PC-3 (cell line): ENCODE results near the gene PLXND1. TPM values are rescaled to one million over a fixed set of nuclear protein-coding genes. Genes with fewer than 3 reads are reported as not detected.

Experiments used
- ATAC-seq: fragments of 200-7000 bp; cut with Tn5 transposase; 2 replicates; pipeline ENCODE4 v1.9.1; 2020; ENCODE audit warnings: mild to moderate bottlenecking, moderate library complexity
- BruUV-seq: library from RNA; stranded (reverse); fragments of 400-500 nt; replicated peaks from 2 replicates; lab custom pipeline; 2021; lab: Mats Ljungman, UMichigan
- CTCF ChIA-PET: fragments of 300-600 bp; sonication (Branson Sonifier 250); formaldehyde crosslinking; loops from one replicate; lab custom pipeline; 2022; ENCODE audit warnings: antibody characterized with exemption; lab: Charles Lee
- POLR2A ChIA-PET: fragments of 300-600 bp; sonication (Branson Sonifier 250); formaldehyde crosslinking; loops from one replicate; lab custom pipeline; 2022; ENCODE audit warnings: antibody characterized with exemption; ENCODE audit not compliant: unreplicated experiment; lab: Charles Lee
- DNase-seq: peaks from one replicate; pipeline ENCODE4 v3.0.0-alpha.2; 2015
- H2AFZ ChIP-seq: fragments of 300-600 bp; sonication (generic); 2 replicates; pipeline ENCODE4 v1.6.0; 2016; ENCODE audit warnings: antibody characterized with exemption, low read length
- H3F3A ChIP-seq: fragments of 300-600 bp; sonication (generic); one replicate; pipeline ENCODE4 v1.6.0; 2017; ENCODE audit warnings: antibody characterized with exemption, low read length, control low read depth, mild to moderate bottlenecking; ENCODE audit not compliant: unreplicated experiment
- H3K27ac ChIP-seq: fragments of 300-600 bp; sonication (generic); 2 replicates; pipeline ENCODE4 v1.5.1; 2016; ENCODE audit warnings: mild to moderate bottlenecking, low read length
- H3K27me3 ChIP-seq: fragments of 300-600 bp; sonication (generic); 2 replicates; pipeline ENCODE4 v1.6.1; 2016; ENCODE audit warnings: low read length, mixed read lengths
- H3K36me3 ChIP-seq: fragments of 300-600 bp; sonication (generic); 2 replicates; pipeline ENCODE4 v1.6.1; 2016; ENCODE audit warnings: low read depth, mixed run types, low read length, mixed read lengths
- H3K4me1 ChIP-seq: fragments of 300-600 bp; sonication (generic); 2 replicates; pipeline ENCODE4 v1.5.1; 2016; ENCODE audit warnings: low read length; ENCODE audit not compliant: insufficient read depth
- H3K4me2 ChIP-seq: fragments of 300-600 bp; sonication (generic); 2 replicates; pipeline ENCODE4 v1.6.0; 2016; ENCODE audit warnings: low read length
- H3K4me3 ChIP-seq: fragments of 300-600 bp; sonication (generic); 2 replicates; pipeline ENCODE4 v1.5.1; 2016; ENCODE audit warnings: mild to moderate bottlenecking, low read length, mixed read lengths
- H3K79me2 ChIP-seq: fragments of 300-600 bp; sonication (generic); 2 replicates; pipeline ENCODE4 v1.6.1; 2017; ENCODE audit warnings: low read length, mixed read lengths
- H3K9ac ChIP-seq: fragments of 300-600 bp; sonication (generic); 2 replicates; pipeline ENCODE4 v1.6.0; 2016; ENCODE audit warnings: mild to moderate bottlenecking, low read length
- H3K9me2 ChIP-seq: fragments of 300-600 bp; sonication (generic); replicated peaks from 2 replicates; pipeline ENCODE4 v1.6.1; 2016; ENCODE audit warnings: mixed run types, low read length, mixed read lengths
- H3K9me3 ChIP-seq: fragments of 300-600 bp; sonication (generic); 2 replicates; pipeline ENCODE4 v1.6.1; 2016; ENCODE audit warnings: low read length, mixed read lengths
- H4K20me1 ChIP-seq: fragments of 300-600 bp; sonication (generic); 2 replicates; pipeline ENCODE4 v1.6.1; 2016; ENCODE audit warnings: low read length, mixed read lengths
- CTCF ChIP-seq: fragments of 300-600 bp; sonication (generic); conservative IDR thresholded peaks from 2 replicates; pipeline ENCODE4 v1.5.1; 2017; ENCODE audit warnings: antibody characterized with exemption, low read depth, mild to moderate bottlenecking, low read length
- EZH2 ChIP-seq: fragments of 300-600 bp; sonication (generic); IDR thresholded peaks from one replicate; pipeline ENCODE4 v1.6.1; 2017; ENCODE audit warnings: antibody characterized with exemption, mild to moderate bottlenecking, low read length; ENCODE audit not compliant: unreplicated experiment
- EZH2phosphoT487 ChIP-seq: fragments of 300-600 bp; sonication (generic); IDR thresholded peaks from 2 replicates; pipeline ENCODE4 v1.6.1; 2018; ENCODE audit warnings: mild to moderate bottlenecking, antibody characterized with exemption, low read length, borderline replicate concordance
- intact Hi-C: fragments of 100-400 bp; cut with micrococcal nuclease; formaldehyde crosslinking; loops from 2 replicates; pipeline ENCODE4 v1.9.0; 2023
- total RNA-seq: library from RNA; depleted of rRNA; stranded (reverse); fragments of >200 nt; gene quantifications from 2 replicates; pipeline ENCODE4 v1.2.3, GENCODE V29; 2014

Gene PLXND1
- total RNA-seq, 1 experiment from 2014 or later: 19.2 TPM

GRCh38 chr3:129533406-129533805 lies 73.1 kb downstream of the PLXND1 start:
- no peaks in the 10 kb centered on the region for H3K9me3 ChIP-seq
- ChIA-PET CTCF (no interaction called here), POLR2A (no interaction called here)
- H3K9me2 ChIP-seq: no peaks in the 10 kb centered on the region
- no peaks in the 10 kb centered on the region for H3F3A ChIP-seq
- intact Hi-C loops: no loop called here
- no peak overlapping the region for H2AFZ ChIP-seq
- H4K20me1 ChIP-seq: no peaks in the 10 kb centered on the region
- TF ChIP-seq CTCF (no peak), EZH2phosphoT487 (no peak), EZH2 (no peak)
- no peaks in the 10 kb centered on the region for H3K79me2 ChIP-seq
- no peak for DNase-seq
- no peak overlapping the region for H3K4me2 ChIP-seq
- ATAC-seq: no peak
- H3K9ac ChIP-seq: no peak overlapping the region
- H3K36me3 ChIP-seq: no peaks in the 10 kb centered on the region
- no peak overlapping the region for H3K27ac ChIP-seq
- no TSS peak for BruUV-seq
- H3K4me3 ChIP-seq: no peak overlapping the region
- H3K4me1 ChIP-seq: no peaks in the 10 kb centered on the region
- H3K27me3 ChIP-seq: no peaks in the 10 kb centered on the region

GRCh38 chr3:129532261-129532660 lies 74.2 kb downstream of the PLXND1 start:
- ChIA-PET POLR2A (no interaction called here), CTCF (no interaction called here)
- Histone ChIP-seq H3K4me1 (no peaks in the 10 kb centered on the region), H2AFZ (no peak overlapping the region), H3F3A (no peaks in the 10 kb centered on the region), H3K9ac (no peak overlapping the region), H4K20me1 (no peaks in the 10 kb centered on the region), H3K27me3 (no peaks in the 10 kb centered on the region), H3K79me2 (no peaks in the 10 kb centered on the region), H3K27ac (no peak overlapping the region), H3K36me3 (no peaks in the 10 kb centered on the region), H3K9me2 (no peaks in the 10 kb centered on the region), H3K4me2 (no peak overlapping the region), H3K9me3 (no peaks in the 10 kb centered on the region), H3K4me3 (no peak overlapping the region)
- intact Hi-C loops: no loop called here
- ATAC-seq: no peak
- no peak for DNase-seq
- BruUV-seq: no TSS peak
- no peak for TF ChIP-seq EZH2
- TF ChIP-seq EZH2phosphoT487: no peak
- TF ChIP-seq CTCF: no peak

GRCh38 chr3:129531699-129532098 lies 74.8 kb downstream of the PLXND1 start:
- Histone ChIP-seq H3F3A (no peaks in the 10 kb centered on the region), H3K9me2 (no peaks in the 10 kb centered on the region), H3K4me2 (no peak overlapping the region), H3K9me3 (no peaks in the 10 kb centered on the region), H3K79me2 (no peaks in the 10 kb centered on the region), H4K20me1 (no peaks in the 10 kb centered on the region), H2AFZ (no peak overlapping the region), H3K27ac (no peak overlapping the region), H3K27me3 (no peaks in the 10 kb centered on the region), H3K36me3 (no peaks in the 10 kb centered on the region), H3K4me3 (no peak overlapping the region), H3K9ac (no peak overlapping the region), H3K4me1 (no peaks in the 10 kb centered on the region)
- ATAC-seq (no peak), DNase-seq (no peak)
- TF ChIP-seq EZH2 (no peak), CTCF (no peak), EZH2phosphoT487 (no peak)
- CTCF ChIA-PET: no interaction called here
- intact Hi-C loops: no loop called here
- POLR2A ChIA-PET: no interaction called here
- no TSS peak for BruUV-seq
